Measurements from ENCODE around the gene PRLR.

PRLR gene

DNA sequence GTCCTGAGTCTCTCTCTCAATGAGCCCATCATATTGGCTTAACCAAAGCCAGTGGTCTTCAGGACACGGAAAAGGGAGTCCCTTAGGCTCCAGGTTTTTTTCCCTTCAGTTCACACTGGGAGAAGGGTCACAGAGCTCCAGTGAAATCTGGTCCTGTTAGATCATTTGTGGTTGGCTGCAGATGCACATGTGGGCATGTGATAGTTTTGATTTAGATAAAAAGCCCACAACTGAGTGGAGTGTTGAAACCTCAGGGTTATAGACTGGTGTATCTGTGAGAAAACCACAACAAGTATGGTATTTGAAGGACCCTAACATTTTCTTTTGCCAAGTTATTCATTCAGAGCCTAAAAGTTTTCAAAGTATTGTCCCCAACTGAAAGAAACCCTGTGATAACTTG is 46.7 kb downstream of the PRLR start:
- no peak for TF ChIP-seq POLR2A (IDR thresholded peaks at IDR 0.05; ENCODE audit: extremely low read depth, insufficient read length)
- TF ChIP-seq, protein P1, sequence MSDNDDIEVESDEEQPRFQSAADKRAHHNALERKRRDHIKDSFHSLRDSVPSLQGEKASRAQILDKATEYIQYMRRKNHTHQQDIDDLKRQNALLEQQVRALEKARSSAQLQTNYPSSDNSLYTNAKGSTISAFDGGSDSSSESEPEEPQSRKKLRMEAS (IDR thresholded peaks at IDR 0.05; ENCODE audit: low read depth, low read length): no peak
- TF ChIP-seq MYC (IDR thresholded peaks at IDR 0.05; ENCODE audit: low read depth, low read length): no peak
- TF ChIP-seq, protein P2, sequence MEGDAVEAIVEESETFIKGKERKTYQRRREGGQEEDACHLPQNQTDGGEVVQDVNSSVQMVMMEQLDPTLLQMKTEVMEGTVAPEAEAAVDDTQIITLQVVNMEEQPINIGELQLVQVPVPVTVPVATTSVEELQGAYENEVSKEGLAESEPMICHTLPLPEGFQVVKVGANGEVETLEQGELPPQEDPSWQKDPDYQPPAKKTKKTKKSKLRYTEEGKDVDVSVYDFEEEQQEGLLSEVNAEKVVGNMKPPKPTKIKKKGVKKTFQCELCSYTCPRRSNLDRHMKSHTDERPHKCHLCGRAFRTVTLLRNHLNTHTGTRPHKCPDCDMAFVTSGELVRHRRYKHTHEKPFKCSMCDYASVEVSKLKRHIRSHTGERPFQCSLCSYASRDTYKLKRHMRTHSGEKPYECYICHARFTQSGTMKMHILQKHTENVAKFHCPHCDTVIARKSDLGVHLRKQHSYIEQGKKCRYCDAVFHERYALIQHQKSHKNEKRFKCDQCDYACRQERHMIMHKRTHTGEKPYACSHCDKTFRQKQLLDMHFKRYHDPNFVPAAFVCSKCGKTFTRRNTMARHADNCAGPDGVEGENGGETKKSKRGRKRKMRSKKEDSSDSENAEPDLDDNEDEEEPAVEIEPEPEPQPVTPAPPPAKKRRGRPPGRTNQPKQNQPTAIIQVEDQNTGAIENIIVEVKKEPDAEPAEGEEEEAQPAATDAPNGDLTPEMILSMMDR (IDR thresholded peaks at IDR 0.05; ENCODE audit: low read depth, low read length): no peak
- H3K4me3 ChIP-seq (ENCODE audit: low read depth, low read length): no peak overlapping the region
- no peak for DNase-seq (ENCODE audit: low read depth)

DNA sequence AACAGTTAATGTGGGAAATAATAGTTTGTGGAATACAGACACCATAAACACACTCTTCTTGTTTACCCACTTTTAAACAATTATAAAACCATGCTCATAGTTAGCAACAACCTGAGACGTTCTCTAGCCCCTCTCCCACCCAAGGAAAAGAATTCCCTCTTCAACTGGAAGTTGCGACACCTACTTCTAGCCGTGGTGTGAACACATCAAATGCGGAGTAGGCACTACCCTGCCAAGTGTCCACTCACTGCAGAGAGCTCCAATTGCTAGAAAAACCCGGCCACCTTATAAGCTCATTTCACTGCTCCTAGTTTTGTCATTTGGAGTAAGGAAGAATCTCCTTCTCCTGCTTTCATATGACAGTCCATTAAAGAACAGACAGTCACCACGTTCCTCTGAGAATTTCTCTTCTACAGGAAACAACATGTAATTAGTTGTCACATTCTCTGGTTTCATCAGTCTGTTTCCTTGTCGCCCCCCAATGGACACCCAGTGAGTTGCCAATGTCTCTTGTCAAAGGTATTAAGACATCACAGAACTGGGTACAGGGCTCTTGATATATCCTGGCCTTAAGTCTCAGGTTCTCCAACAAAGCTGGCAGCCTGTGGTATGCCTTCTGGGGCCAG is 47.3 kb downstream of the PRLR start:
- TF ChIP-seq MYC (IDR thresholded peaks at IDR 0.05; ENCODE audit: low read depth, low read length): peak; percentile 50; the same call in 1 of the 2 replicates
- TF ChIP-seq, protein P1 (IDR thresholded peaks at IDR 0.05; ENCODE audit: low read depth, low read length): peak; percentile 69
- TF ChIP-seq, protein P2 (IDR thresholded peaks at IDR 0.05; ENCODE audit: low read depth, low read length): peak; percentile 83
- TF ChIP-seq POLR2A (IDR thresholded peaks at IDR 0.05; ENCODE audit: extremely low read depth, insufficient read length): no peak
- DNase-seq (ENCODE audit: low read depth): peak; percentile 75
- no peak overlapping the region for H3K4me3 ChIP-seq (ENCODE audit: low read depth, low read length)

DNA sequence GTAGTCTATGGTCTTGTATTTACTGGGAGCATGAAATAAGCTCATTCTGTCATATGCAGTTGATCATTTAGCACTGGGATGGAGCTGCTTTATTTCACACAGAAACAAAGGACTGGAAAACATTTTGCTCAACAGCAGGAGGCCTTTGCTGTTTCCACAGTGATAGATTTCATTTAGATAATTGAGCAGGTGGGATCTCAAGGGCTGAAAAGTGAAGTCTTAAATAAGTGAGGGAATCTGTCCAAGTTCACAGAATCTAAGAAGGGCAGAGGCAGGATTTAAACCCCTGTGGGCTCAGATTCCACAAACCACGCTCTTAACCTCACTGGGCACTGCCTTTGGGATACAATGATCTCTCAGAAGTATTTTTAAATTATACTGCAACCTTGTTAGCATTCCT is 47.8 kb downstream of the PRLR start:
- no peak overlapping the region for H3K4me3 ChIP-seq (ENCODE audit: low read depth, low read length)
- TF ChIP-seq, protein P2 (IDR thresholded peaks at IDR 0.05; ENCODE audit: low read depth, low read length): no peak
- TF ChIP-seq MYC (IDR thresholded peaks at IDR 0.05; ENCODE audit: low read depth, low read length) (no peak), POLR2A (IDR thresholded peaks at IDR 0.05; ENCODE audit: extremely low read depth, insufficient read length) (no peak)
- TF ChIP-seq, protein P1 (IDR thresholded peaks at IDR 0.05; ENCODE audit: low read depth, low read length): no peak
- DNase-seq (ENCODE audit: low read depth): no peak

DNA sequence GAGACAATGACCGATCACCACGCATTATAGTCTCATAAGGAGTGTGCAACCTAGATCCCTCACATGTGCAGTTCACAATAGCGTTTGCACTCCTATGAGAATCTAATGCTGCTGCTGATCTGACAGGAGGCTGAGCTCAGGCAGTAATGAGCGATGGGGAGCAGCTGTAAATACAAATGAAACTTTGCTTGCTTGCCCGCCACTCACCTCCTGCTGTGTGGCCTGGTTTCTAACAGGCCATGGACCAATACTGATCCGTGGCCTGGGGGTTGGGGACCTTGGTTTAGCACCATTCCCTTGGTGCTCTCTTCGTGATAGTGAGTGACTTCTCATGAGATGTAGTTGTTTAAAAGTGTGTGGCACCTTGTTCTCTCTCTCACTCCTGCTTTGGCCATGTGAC is 50.2 kb downstream of the PRLR start:
- H3K4me3 ChIP-seq (ENCODE audit: low read depth, low read length): no peak overlapping the region
- no peak for DNase-seq (ENCODE audit: low read depth)
- TF ChIP-seq, protein P2 (IDR thresholded peaks at IDR 0.05; ENCODE audit: low read depth, low read length): no peak
- TF ChIP-seq POLR2A (IDR thresholded peaks at IDR 0.05; ENCODE audit: extremely low read depth, insufficient read length): no peak
- TF ChIP-seq MYC (IDR thresholded peaks at IDR 0.05; ENCODE audit: low read depth, low read length): no peak
- TF ChIP-seq, protein P1 (IDR thresholded peaks at IDR 0.05; ENCODE audit: low read depth, low read length): no peak

DNA sequence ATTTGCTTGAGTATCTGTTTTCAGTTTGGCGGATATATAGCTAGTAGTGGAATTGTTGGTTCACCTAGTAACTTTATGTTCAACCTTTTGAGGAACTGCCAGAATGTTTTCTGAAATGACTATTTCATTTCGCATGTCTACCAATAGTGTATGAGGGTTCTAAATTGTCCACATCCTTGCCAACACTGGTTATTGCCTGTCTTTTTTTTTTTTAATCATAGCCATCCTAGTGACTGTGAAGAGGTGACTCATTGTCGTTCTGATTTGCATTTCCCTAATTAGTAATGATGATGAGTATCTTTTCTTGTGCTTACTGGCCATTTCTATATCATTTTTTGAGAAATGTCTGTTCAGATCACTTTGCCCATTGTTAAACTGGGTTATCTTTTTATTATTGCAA is 52.5 kb downstream of the PRLR start:
- TF ChIP-seq POLR2A (IDR thresholded peaks at IDR 0.05; ENCODE audit: extremely low read depth, insufficient read length) (no peak), MYC (IDR thresholded peaks at IDR 0.05; ENCODE audit: low read depth, low read length) (no peak)
- TF ChIP-seq, protein P1 (IDR thresholded peaks at IDR 0.05; ENCODE audit: low read depth, low read length): no peak
- TF ChIP-seq, protein P2 (IDR thresholded peaks at IDR 0.05; ENCODE audit: low read depth, low read length): no peak
- no peak for DNase-seq (ENCODE audit: low read depth)
- H3K4me3 ChIP-seq (ENCODE audit: low read depth, low read length): no peak overlapping the region

Measured in NB4 (cell line).